ENCODE data around the gene CRCP.
"Not testable (repeated sequence)": the region's sequence is repeated elsewhere in the genome, so short reads cannot be mapped to it uniquely, and the experiment has no call there.

CRCP gene

DNA sequence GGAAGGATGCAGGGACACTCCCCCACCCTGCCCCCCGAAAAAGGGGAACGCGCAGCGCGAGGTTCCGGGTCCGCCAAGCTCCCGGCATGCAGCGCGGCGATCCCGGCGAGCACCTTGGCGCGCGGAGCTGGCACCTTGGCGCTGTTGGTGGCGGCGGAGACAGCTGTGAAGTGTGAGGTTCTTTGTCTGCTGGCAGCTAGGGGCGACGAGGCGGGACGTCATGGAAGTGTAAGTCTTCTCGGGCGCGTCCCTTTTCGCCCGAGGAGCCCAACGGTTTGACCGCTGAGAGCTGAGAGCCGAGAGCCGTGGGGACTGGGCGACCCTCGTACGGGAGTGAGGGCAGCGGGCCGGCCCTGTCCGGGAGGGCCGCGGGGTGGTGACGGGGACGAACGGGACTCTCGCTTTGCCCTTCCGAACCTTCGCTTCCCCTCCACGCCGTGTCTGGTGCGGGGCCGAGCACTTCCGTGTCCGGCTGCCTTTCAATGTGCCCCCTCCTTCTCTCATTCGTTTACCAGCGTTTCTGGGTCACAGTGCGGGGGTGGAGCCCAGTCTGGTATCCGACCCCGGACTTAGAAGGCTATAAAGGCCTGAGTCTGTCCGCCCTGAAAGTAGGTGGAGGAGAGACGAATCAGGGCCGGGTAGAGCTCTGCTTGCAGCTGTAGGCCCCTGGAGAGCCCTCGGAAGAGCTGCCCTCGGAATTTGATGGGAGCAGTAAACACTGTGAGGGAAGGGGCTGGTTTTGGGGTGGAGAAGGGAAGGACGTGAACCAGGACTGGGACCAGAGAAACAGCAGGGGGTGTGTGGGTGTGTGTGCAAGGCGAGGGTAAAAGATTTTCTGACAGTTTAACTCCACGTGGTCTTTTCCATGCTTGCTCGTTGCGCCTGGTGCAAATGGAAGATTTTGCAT lies at the start of gene CRCP:
Gene CRCP (plus strand): TSS at position 105 of the 907 bp plus-strand sequence. CDS start 116 bp downstream, at position 221.
- DNase-seq, result peak; percentile 76 to 79

- DNase-seq, result no peak
These were observed 44.9 kb upstream of the CRCP start for GRCh38 chr7:66069732-66070131.

DNA sequence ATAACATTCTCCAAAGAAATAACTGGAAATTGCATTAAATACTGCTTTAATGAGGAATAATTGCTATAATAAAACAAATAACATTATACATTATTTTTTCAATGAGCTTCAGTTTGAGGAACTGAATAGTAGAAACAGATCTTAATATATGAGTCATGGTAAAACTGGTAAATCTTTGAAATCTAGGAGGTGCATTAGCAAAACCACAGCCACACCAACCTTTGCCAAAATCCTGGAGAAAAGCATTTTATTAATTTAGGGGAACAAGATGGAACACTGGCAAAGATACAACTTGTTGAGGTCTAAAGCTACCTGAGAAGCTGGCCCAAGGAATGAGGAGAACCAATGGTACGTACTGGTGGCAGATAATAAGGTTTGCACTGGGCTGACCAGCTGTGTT lies 44.4 kb upstream of the CRCP start:
- DNase-seq, result no peak

DNA sequence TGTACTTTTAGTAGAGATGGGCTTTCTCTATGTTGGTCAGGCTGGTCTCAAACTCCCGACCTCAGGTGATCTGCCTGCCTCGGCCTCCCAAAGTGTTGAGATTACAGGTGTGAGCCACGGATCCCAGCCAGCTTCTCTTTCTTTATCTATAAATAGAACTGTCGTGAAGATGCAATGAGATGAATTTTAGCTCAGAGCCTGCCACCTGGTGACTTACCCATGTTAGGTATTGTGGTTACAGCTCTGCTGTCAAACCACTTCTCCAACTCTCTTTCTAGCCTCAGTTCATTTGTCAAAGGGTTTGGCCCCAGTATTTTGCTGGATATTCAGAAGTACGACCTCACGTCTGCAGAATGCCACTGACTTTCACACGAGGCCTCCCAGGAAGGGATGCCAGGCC lies 42.4 kb upstream of the CRCP start:
- DNase-seq, result not testable (repeated sequence)

DNA sequence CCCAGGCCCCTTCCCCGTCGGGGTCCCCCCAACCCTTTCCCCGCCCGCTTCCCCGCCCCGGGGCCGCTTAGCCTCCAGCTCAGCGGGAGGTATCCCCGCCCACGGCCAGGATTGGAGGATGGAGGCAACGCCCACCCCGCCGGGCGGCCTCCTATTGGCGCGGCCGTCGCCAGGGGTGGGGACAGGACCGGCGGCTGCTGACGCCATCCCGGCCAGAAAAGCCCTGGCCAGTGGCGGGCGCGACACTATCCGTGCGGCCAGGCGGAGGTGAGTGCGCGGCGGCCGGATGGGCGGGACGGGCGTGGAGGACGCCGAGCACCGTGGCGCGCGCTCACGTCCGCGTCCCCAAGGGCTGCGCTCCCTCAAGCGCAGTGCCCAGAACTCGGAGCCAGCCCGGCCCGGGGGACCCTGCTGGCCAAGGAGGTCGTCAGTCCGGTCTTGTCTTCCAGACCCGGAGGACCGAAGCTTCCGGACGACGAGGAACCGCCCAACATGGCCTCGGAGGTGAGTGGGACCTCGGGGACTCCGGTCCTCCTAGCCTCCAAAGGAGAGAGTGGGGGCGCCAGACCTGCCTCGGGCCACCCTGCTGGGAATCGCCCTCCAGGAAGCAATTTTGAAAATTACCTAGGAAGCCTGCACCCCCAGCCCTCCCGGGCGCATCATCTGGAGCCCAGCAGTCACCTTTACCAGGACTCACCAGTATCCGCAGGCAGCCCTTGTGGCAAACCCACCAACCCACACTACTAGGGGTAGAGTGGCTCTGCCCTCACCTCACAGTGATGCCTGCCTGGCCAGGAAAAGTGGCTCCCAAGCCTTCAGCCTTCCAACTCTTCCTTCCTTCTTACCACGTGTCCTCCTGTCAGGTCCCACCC lies 38.8 kb upstream of the CRCP start, which contains the start of gene ASL:
Gene ASL (plus strand): TSS at position 230 of the 872 bp plus-strand sequence. CDS start 263 bp downstream, at position 493.
- peak; percentile 83 to 85 for DNase-seq

- no peak for DNase-seq
These were observed 38.0 kb upstream of the CRCP start for GRCh38 chr7:66076462-66077329.

DNA sequence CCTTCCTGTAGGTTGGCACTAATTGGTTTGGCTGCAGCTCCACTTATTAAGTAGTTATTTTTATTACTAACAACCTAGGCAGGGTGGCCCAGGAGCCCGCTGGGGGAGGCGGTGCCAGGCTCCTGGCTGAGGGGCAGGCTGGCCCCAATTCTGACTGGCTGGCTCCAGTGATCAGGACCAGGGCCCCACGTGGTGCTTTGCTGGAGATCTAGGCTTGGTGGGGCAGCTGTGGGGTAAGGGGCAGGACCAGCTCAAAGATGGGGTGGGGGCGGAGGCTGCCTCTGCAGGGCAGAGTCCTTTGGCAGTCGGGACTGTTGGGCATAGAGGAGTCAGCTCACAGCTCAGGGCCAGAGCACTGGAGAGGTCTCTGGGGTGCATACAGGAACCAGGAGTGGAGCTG lies 36.6 kb upstream of the CRCP start:
- no peak for DNase-seq

DNA sequence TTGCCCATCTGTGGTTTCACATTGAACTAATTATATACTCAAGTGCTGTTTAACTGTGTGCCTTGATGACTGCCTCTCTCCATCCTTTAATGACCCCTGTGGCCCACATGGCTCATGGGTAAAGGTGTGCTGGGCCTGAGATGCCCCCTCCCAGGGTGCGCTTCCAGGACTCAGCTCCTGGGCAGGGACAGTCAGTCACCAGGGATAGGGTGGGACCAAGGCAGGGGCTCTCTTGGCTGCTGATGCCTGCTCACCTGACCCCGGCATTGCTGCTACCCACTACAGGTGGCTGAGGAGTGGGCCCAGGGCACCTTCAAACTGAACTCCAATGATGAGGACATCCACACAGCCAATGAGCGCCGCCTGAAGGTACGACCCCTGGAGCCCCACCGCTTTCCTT lies 32.6 kb upstream of the CRCP start:
- DNase-seq, result no peak

DNA sequence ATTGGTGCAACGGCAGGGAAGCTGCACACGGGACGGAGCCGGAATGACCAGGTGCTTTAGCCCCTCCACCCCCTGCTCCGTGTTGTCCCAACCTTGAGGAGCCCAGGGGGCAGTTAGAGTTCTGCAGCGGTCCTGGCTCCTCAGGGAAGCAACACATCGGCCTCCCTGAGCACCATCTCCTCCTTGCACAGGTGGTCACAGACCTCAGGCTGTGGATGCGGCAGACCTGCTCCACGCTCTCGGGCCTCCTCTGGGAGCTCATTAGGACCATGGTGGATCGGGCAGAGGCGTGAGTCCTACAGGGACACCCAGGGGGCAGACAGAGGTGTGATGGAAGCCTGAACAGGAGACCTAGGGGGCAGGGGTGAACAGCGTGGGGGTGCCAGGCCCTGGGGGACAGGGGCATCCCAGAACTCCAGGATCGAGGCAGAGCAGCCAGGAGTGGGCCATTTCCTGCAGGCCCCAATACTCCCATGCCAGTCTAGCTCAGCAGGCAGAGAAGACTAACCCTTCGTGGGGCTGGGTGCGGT lies 31.7 kb upstream of the CRCP start:
- DNase-seq, result no peak

- DNase-seq, result no peak
These were observed 31.0 kb upstream of the CRCP start for GRCh38 chr7:66083677-66084076.

DNA sequence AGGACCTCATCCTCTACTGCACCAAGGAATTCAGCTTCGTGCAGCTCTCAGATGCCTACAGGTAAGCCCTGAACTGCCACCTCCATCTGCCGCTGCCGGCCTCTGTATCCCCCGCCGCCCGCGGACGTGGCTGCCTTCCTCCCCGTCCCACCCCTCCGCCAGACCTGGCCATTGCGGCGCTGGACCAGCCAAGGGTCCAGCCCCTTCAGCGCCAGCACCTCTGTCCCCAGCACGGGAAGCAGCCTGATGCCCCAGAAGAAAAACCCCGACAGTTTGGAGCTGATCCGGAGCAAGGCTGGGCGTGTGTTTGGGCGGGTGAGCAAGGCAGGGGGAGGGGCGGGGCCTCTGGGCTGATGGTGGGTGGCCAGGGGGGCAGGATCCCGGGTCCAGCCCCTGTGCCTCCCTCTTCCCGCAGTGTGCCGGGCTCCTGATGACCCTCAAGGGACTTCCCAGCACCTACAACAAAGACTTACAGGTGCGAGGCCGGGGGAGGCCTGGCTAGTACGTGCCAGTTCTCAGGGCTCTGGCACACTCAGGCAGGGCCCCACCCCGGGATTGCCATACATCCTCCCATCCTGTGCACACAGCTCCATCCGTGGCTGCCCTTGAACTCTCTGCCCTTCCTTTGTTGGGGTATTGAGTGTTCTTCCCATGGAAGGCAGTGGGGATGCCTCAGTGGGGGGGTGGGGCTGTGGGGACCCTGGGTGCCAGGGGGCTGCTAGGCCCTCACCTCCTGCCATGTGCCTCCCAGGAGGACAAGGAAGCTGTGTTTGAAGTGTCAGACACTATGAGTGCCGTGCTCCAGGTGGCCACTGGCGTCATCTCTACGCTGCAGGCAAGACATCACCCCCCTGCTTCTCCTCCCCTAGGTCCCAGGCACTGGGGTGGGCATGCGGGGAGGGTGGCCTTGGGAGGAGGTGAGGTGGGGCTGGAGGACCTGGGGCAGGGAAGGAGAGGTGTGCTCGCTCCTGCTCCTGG lies 25.5 kb upstream of the CRCP start:
- no peak for DNase-seq

GRCh38 chr7:66092654-66093053 lies 22.0 kb upstream of the CRCP start:
- DNase-seq, result no peak

GRCh38 chr7:66095010-66095409 lies 19.6 kb upstream of the CRCP start:
- DNase-seq, result no peak

DNA sequence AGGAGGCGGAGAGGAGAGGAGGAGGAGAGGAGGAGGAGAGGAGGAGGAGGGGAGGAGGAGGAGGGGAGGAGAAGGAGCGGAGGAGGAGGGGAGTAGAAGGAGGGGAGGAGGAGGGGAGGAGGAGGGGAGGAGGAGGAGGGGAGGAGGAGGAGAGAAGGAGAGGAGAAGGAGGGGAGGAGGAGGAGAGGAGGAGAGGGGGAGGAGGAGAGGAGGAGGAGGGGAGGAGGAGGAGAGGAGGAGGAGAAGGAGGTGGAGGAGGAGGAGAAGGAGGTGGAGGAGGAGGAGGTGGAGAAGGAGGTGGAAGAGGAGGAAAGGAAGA lies 15.5 kb upstream of the CRCP start:
- no peak for DNase-seq

- DNase-seq, result peak; percentile 8 to 22
These were observed 14.9 kb upstream of the CRCP start for GRCh38 chr7:66099551-66100407.

DNA sequence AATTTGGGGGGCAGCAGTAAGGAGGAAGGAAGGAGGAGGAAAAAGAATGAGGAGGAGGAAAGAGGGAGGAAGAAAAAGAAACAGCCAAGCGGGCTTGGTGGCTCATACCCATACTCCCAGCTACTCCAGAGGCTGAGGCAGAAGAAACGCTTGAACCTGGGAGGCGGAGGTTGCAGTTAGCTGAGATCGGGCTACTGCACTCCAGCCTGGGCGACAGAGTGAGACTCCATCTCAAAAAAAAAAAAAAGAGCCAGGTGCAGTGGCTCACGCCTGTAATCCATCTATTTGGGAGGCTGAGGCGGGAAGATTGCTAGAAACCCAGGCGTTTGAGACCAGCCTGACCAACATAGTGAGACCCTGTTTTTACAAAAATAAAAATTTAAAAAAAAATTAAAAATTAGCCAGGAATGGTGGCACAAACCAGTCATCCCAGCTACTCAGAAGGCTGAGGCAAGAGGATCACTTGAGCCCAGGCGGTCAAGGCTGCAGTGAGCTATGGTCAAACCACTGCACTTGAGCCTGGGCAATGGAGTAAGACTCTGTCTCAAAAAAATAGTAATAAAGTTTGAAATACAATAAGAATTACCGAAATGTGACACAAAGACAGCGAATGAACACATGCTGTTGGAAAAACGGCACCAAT lies 14.1 kb upstream of the CRCP start:
- DNase-seq, result no peak

GRCh38 chr7:66102168-66102567 lies 12.5 kb upstream of the CRCP start:
- DNase-seq, result not testable (repeated sequence)

DNA sequence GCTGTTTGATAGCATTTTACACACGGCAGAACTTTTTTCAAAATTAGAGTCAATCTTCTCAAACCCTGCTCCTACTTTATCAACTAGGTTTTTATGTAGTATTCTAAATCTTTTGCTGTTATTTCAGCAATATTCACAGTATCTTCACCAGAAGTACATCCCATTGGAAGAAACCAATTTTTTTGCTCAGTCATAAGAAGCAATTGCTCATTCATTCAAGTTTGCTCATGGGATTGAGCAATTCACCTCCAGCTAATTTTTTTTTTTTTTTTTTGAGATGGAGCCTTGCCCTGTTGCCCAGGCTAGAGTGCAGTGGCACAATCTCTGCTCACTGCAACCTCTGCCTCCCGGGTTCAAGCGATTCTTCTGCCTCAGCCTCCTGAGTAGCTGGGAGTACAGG lies 10.7 kb upstream of the CRCP start:
- DNase-seq, result not testable (repeated sequence)

- no peak for DNase-seq
These were observed 9.3 kb upstream of the CRCP start for GRCh38 chr7:66105263-66105748.

DNA sequence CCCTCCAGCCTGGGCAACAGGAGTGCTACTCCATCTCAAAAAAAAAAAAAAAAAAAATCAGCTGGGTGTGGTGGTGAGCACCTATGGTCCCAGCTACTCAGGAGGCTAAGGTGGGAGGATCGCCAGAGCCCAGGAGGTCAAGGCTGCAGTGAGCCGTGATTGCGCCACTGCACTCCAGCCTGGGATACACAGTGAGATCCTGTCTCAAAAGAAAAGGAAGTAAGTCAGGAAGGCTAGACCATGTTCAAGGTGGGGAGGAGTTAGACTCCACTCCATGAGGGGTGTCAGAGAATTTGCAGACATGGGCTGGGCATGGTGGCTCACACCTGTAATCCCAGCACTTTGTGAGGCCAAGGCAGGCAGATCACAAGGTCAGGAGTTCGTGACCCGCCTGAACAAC lies 6.2 kb upstream of the CRCP start:
- DNase-seq, result not testable (repeated sequence)
